Ascending aorta (tissue), 2 donors: ENCODE measurements around the gene PPP6R1. TPM values are rescaled to one million over a fixed set of nuclear protein-coding genes. Genes with fewer than 3 reads are reported as not detected.

Experiments
- DNase-seq, 2 donors: peaks; one replicate each; pipeline ENCODE4 v3.0.0-alpha.2; 2019; ENCODE audit warnings: low spot score in 2 of 2
- H3K27ac ChIP-seq, 2 donors: fragments of 200-600 bp; sonication (generic); one replicate each; pipeline ENCODE4 v1.5.1; 2016 to 2017; ENCODE audit warnings: mild to moderate bottlenecking in 1 of 2
- H3K27me3 ChIP-seq: fragments of 200-600 bp; sonication (generic); one replicate; pipeline ENCODE4 v1.5.1; 2017
- H3K36me3 ChIP-seq, 2 donors: fragments of 200-600 bp; sonication (generic); one replicate each; pipeline ENCODE4 v1.5.1; 2016
- H3K4me1 ChIP-seq, 2 donors: fragments of 200-600 bp; sonication (generic); one replicate each; pipeline ENCODE4 v1.5.1; 2016 to 2017; ENCODE audit warnings: mild to moderate bottlenecking in 1 of 2
- H3K4me3 ChIP-seq, 2 donors: fragments of 200-600 bp; sonication (generic); one replicate each; pipeline ENCODE4 v1.5.1; 2016 to 2017; ENCODE audit warnings: mild to moderate bottlenecking in 1 of 2
- H3K9me3 ChIP-seq, 2 donors: fragments of 200-600 bp; sonication (generic); one replicate each; pipeline ENCODE4 v1.5.1; 2016
- intact Hi-C: fragments of 100-400 bp; cut with DNase I; formaldehyde crosslinking; loops from one replicate; pipeline ENCODE4 v1.15.1; 2023
- total RNA-seq: library from RNA; depleted of rRNA; stranded (reverse); fragments of >200 nt; gene quantifications from one replicate; pipeline ENCODE4 v1.1.0, GENCODE V29; 2016
- TF ChIP-seq, protein P1 (sequence below), 3 experiments: fragments of 200-600 bp in 2 of 3; fragments of 450-650 bp in 1 of 3; sonication (generic) in 2 of 3; IDR thresholded peaks; one replicate each; pipeline ENCODE4 v1.5.1; 2016 to 2019; ENCODE audit warnings: antibody characterized with exemption in 3 of 3, mild to moderate bottlenecking in 1 of 3, moderate library complexity in 1 of 3

The PPP6R1 gene
- total RNA-seq, 1 donor from 2014 or later, result 68.3 TPM

DNA sequence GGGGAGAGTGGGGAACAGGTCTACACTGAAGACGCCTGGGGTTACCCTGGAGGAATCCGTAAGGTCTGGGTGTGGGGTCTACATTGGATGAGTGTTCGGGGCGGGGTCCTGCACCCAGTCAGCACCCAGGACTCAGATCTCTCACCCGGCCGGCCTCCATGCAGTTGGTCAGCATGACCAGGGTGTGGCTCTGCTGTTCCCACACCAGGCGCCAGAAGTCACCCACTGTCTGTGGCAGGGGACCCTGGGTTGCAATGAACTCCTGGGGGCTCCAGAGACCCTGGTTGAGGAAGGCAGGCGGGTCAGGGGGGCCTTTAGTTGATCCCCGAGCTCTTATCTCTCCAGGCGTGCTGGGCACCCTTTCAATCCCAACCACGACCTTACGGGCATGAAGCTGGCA lies 72.7 kb downstream of the PPP6R1 start:
- no peak for DNase-seq
- Histone ChIP-seq H3K4me1 (no peaks in the 10 kb centered on the region), H3K9me3 (no peaks in the 10 kb centered on the region), H3K36me3 (no peaks in the 10 kb centered on the region), H3K27me3 (peaks cover 6% of the 10 kb centered on the region), H3K4me3 (no peak overlapping the region), H3K27ac (no peak overlapping the region)
- TF ChIP-seq, protein P1, sequence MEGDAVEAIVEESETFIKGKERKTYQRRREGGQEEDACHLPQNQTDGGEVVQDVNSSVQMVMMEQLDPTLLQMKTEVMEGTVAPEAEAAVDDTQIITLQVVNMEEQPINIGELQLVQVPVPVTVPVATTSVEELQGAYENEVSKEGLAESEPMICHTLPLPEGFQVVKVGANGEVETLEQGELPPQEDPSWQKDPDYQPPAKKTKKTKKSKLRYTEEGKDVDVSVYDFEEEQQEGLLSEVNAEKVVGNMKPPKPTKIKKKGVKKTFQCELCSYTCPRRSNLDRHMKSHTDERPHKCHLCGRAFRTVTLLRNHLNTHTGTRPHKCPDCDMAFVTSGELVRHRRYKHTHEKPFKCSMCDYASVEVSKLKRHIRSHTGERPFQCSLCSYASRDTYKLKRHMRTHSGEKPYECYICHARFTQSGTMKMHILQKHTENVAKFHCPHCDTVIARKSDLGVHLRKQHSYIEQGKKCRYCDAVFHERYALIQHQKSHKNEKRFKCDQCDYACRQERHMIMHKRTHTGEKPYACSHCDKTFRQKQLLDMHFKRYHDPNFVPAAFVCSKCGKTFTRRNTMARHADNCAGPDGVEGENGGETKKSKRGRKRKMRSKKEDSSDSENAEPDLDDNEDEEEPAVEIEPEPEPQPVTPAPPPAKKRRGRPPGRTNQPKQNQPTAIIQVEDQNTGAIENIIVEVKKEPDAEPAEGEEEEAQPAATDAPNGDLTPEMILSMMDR (IDR thresholded peaks at IDR 0.05), result no peak
- intact Hi-C loops, result no loop called here

DNA sequence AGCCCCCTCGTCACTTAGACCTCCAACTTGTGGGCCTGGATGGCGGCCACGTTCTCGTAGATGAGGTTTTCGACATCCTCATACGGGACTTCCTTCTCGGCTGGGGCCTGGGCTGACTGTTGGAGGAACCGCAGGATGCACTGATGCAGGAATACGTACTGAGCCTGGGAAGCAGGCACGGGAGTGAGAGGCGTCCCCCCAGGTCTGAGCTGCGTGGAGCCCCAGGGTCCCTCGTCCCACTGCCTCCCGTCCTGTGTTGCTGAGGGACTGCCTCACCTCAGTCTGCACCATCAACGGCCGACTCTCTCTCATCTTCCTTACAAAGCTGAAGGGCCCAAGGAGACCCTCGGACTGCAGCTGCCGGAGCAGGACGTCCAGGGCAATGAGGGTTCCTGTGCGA lies 77.1 kb downstream of the PPP6R1 start:
- H3K4me3 ChIP-seq, result no peak overlapping the region
- H3K9me3 ChIP-seq, result no peaks in the 10 kb centered on the region
- no peaks in the 10 kb centered on the region for H3K36me3 ChIP-seq
- H3K27me3 ChIP-seq, result peaks cover 21% of the 10 kb centered on the region
- H3K4me1 ChIP-seq, result peaks cover 0 to 3% of the 10 kb centered on the region in 2 donors
- DNase-seq, result no peak
- TF ChIP-seq, protein P1 (IDR thresholded peaks at IDR 0.05), result no peak
- intact Hi-C loops, result no loop called here
- no peak overlapping the region for H3K27ac ChIP-seq

Other genes starting within 250 kb of the PPP6R1 start
- gene GP6, start 220.8 kb downstream of the PPP6R1 start, total RNA-seq, result not detected
- 12.1 TPM for gene RDH13, start 195.9 kb downstream of the PPP6R1 start, total RNA-seq
- not detected for gene EPS8L1, start 183.1 kb downstream of the PPP6R1 start, total RNA-seq
- gene PPP1R12C, start 141.4 kb downstream of the PPP6R1 start, total RNA-seq, result 219 TPM
- gene TNNT1, start 109.8 kb downstream of the PPP6R1 start, total RNA-seq, result not detected
- gene TNNI3, start 101.3 kb downstream of the PPP6R1 start, total RNA-seq, result not detected
- not detected for gene DNAAF3, start 92.4 kb downstream of the PPP6R1 start, total RNA-seq
- not detected for gene SYT5, start 78.7 kb downstream of the PPP6R1 start, total RNA-seq
- gene PTPRH, start 49.5 kb downstream of the PPP6R1 start, total RNA-seq, result 0.64 TPM
- not detected for gene TMEM86B, start 30.3 kb downstream of the PPP6R1 start, total RNA-seq
- 72.7 TPM for gene HSPBP1, start 21.1 kb upstream of the PPP6R1 start, total RNA-seq
- gene BRSK1, start 25.0 kb upstream of the PPP6R1 start, total RNA-seq, result 6.5 TPM
- gene TMEM150B, start 66.3 kb upstream of the PPP6R1 start, total RNA-seq, result not detected
- gene KMT5C, start 80.9 kb upstream of the PPP6R1 start, total RNA-seq, result 21.7 TPM
- gene COX6B2, start 95.7 kb upstream of the PPP6R1 start, total RNA-seq, result not detected
- not detected for gene GARIN5B, start 104.2 kb upstream of the PPP6R1 start, total RNA-seq
- not detected for gene IL11, start 111.4 kb upstream of the PPP6R1 start, total RNA-seq
- gene TMEM190, start 117.8 kb upstream of the PPP6R1 start, total RNA-seq, result not detected
- not detected for gene TMEM238, start 125.3 kb upstream of the PPP6R1 start, total RNA-seq
- gene RPL28, start 126.9 kb upstream of the PPP6R1 start, total RNA-seq, result 542 TPM
- gene UBE2S, start 148.8 kb upstream of the PPP6R1 start, total RNA-seq, result 82.6 TPM
- gene SHISA7, start 184.3 kb upstream of the PPP6R1 start, total RNA-seq, result 0.85 TPM
- 96.7 TPM for gene ISOC2, start 202.6 kb upstream of the PPP6R1 start, total RNA-seq
- not detected for gene C19orf85, start 205.7 kb upstream of the PPP6R1 start, total RNA-seq
- 13.2 TPM for gene ZNF628, start 217.6 kb upstream of the PPP6R1 start, total RNA-seq
- gene NAT14, start 226.2 kb upstream of the PPP6R1 start, total RNA-seq, result 21.6 TPM
- gene SSC5D, start 229.4 kb upstream of the PPP6R1 start, total RNA-seq, result 22.4 TPM